Activated gamma-delta T cell treated with anti-CD3 and anti-CD28 coated beads, Interleukin-2, amount 50 U/mL, for 16 hours (primary cell): ENCODE data around the gene UBE2E1.

ENCODE experiments used
- DNase-seq: peaks from one replicate; pipeline ENCODE4 v3.0.0-alpha.2; 2020; ENCODE audit warnings: low read depth

Gene UBE2E1

GRCh38 chr3:23821858-23822257 lies 16.1 kb downstream of the UBE2E1 start:
- no peak for DNase-seq

GRCh38 chr3:23822559-23822958 lies 16.8 kb downstream of the UBE2E1 start:
- DNase-seq, result no peak

GRCh38 chr3:23823620-23824019 lies 17.9 kb downstream of the UBE2E1 start:
- DNase-seq, result no peak

GRCh38 chr3:23824699-23825444 lies 19.1 kb downstream of the UBE2E1 start:
- no peak for DNase-seq

- DNase-seq, result no peak
Measured at GRCh38 chr3:23825802-23826201, 20.0 kb downstream of the UBE2E1 start.

- no peak for DNase-seq
Measured at GRCh38 chr3:23826382-23827064, 20.8 kb downstream of the UBE2E1 start.

GRCh38 chr3:23829242-23829934 lies 23.6 kb downstream of the UBE2E1 start:
- DNase-seq, result no peak

- DNase-seq, result no peak
Measured at GRCh38 chr3:23830869-23831484, 25.2 kb downstream of the UBE2E1 start.

- no peak for DNase-seq
Measured at GRCh38 chr3:23831517-23832394, 26.0 kb downstream of the UBE2E1 start.

- DNase-seq, result no peak
Measured at GRCh38 chr3:23832523-23832922, 26.8 kb downstream of the UBE2E1 start.

GRCh38 chr3:23834082-23834870 lies 28.5 kb downstream of the UBE2E1 start:
- DNase-seq, result no peak

- DNase-seq, result no peak
Measured at GRCh38 chr3:23835087-23835486, 29.3 kb downstream of the UBE2E1 start.

- no peak for DNase-seq
Measured at GRCh38 chr3:23835802-23836201, 30.0 kb downstream of the UBE2E1 start.

GRCh38 chr3:23836536-23837230 lies 30.9 kb downstream of the UBE2E1 start:
- no peak for DNase-seq

GRCh38 chr3:23837286-23837685 lies 31.5 kb downstream of the UBE2E1 start:
- DNase-seq, result no peak

- no peak for DNase-seq
Measured at GRCh38 chr3:23837691-23838090, 31.9 kb downstream of the UBE2E1 start.

- no peak for DNase-seq
Measured at GRCh38 chr3:23840521-23840920, 34.8 kb downstream of the UBE2E1 start.

- no peak for DNase-seq
Measured at GRCh38 chr3:23843869-23844268, 38.1 kb downstream of the UBE2E1 start.

GRCh38 chr3:23845326-23846216 lies 39.8 kb downstream of the UBE2E1 start:
- no peak for DNase-seq
